ENCODE data around the gene LMX1A.

LMX1A gene

DNA sequence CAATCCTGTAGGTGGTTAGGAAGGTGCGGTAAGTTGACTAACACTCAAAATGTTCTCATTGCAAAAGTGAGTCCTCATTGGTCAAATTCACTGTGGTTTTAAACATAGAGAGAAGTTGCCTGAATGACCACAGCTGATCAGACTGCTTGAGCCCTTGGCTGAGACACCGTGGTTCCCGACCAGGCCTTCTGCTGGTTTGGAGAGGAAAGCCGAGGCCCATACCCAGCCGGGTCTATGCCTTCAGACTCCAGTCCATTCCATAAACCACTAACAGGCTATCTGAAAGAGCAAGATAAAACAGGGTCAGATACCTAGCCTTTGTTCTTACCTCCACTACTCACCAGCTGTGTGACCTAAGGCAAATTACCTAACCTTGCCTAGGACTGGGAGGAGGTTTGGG, 133.9 kb downstream of the LMX1A start:
- DNase-seq (ENCODE audit: low read depth in 2 of 2), result no peak

DNA sequence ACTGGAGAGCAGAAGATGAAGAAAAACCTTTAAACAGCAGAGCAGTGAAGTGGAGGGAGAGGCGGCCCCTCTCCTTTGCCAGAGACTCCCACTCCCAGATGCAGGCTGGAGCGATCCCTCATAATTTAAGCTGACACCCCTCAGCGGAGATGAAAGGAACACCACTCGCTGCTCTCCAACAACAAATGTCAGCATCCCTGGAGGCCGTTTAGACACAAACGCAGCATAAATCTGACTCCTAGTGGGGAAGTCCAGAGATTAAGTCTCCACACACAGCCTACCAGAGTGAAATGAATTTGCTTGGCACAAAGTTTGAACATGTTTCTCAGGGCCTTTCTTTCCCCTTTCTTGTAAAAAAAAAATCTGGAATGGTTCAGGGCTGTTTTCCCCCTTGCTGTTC, 137.8 kb downstream of the LMX1A start:
- DNase-seq (ENCODE audit: low read depth in 2 of 2), result no peak

DNA sequence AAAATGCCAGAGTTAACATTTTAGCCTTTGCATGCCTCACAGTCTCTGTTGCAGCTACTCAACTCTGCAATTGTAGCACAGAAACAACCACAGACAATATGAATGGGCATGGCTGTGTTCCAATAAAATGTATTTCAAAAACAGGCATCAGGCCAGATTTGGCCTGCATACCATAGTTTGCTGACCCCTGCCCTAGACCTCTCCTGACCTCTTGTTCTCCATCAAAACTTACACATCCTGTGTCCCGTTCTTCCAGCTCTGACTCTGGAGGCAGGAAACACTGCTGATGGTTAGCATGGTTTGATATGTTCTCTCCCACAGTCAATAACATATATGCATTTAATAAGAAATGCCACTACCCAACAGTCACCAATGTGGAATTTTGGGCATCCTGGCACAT, 138.6 kb downstream of the LMX1A start:
- DNase-seq (ENCODE audit: low read depth in 2 of 2), result no peak

DNA sequence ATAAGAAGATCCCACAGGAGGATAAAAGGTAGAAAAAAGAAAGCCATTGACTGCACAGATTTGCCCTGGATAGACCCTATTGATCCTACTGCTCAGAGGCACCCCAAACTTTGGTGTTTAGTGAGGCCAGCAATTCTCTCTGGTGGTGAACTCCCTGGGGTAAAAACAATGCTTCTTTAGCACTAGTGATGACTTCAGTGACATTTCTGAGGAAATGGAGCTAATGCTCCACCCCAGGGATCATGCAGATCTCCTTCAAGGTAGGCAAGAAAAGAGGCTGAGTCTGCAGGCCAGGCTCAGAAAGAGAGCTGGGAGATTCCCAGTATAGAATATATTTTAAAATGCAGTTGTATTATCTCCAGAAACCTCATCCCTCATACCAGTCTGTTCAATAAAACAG, 140.3 kb downstream of the LMX1A start:
- no peak for DNase-seq (ENCODE audit: low read depth in 2 of 2)

DNA sequence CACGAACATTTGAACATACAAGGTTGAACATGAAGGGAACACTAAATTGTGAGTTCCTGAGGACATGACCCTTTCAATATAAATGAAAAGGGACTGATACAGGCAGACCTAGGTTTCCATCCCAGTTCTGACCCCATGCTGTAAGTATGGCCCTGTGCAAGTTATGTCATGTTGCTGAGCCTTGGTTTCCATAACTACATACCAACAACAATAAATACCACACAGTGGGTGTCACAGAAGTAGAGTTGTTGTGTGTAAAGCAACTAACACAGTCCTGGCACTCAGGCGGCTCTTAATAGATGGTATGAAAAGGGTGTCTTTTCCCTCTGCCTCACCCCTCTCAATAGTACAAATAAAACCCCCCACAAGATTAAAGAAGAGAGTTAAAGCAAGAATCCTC, 140.8 kb downstream of the LMX1A start:
- no peak for DNase-seq (ENCODE audit: low read depth in 2 of 2)

DNA sequence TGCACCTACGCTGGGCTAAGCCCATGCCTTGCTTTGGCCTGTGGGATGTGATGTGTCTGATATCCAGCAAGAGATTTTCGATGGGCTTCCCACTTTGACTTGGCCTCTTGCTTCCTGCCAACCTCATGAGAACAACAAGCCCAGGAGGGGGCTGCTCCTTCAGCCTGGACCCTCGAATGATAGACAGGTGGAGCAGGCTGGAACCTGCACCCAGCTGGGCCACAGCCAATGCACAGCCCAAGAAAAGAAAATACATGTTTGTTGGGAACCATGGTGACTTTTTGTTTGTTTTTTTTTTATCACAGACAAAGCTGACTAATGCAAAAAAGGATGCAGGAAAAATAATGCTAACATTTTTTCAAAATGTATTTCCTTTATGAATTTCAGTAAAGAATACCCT, 144.3 kb downstream of the LMX1A start:
- DNase-seq (ENCODE audit: low read depth in 2 of 2), result no peak

DNA sequence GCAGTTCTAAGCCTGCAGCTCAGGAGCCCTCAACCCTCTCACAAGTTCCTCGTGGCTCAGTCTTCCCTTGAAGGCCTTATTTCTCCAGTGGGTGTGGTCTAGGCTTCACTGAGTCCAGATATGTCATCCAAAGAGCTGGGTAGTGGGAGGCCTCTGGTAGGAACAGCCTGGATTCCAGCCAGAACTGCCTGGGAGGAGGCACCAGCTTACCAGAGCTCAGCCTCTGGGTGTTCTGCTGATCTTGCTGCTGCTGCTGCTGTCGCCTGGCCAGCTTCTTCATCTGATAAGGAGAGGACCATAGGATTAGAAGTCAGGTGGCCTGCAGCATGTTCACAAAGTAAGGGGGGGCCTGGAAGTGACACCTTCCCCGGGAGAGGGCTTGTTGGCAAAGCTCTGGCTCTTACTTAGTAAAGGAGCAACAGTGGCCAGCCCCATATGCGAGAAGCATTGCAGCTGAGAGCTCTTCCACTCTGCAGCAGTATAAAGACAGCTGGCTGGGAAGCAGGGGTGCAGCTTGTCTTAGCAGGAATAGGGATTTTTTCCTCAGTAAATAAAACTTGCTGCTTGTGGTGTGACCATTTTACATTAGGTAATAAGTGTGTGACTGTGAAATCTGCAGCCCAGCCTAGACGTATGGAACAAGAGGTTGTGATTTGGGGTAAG, 148.5 kb downstream of the LMX1A start:
- no peak for DNase-seq (ENCODE audit: low read depth in 2 of 2)

DNA sequence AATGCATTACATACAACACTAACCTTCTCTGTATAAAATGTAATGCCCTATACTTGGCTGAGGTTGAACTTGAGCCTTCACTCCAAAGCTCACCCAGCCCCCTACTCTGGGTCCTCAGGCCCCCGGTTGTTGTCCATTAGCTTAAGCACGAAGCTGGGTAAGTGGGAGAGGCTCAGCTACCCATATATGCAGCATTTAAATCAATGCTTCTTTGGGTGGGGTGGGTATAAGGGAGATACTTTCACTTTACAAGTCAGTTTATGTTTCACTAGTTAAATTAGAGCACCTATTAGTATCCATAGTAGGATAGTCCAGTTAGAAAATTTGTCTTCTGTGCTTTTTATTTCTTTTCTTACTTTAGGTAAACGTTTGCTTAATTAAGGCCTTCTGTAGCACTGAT, 151.4 kb downstream of the LMX1A start:
- DNase-seq (ENCODE audit: low read depth in 2 of 2), result no peak

DNA sequence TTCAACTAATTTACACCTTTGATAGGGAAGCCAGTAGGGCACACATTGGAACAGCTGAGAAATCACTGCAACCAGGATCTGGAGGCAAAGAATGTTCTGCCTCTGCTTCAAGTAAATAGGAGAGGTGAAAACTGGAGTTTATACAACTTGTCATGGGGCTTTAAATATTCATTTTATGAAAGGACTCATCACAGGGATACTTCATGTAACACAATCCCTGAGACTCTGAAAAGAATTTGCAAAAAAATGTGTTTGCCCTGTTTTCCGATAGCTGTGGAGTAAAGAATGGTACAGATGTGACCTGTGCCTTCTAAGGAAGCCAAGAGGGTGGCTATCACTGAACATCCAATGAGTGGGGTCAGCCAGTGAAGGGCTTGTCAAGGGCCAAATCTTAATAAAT, 152.0 kb downstream of the LMX1A start:
- DNase-seq (ENCODE audit: low read depth in 2 of 2), result no peak

DNA sequence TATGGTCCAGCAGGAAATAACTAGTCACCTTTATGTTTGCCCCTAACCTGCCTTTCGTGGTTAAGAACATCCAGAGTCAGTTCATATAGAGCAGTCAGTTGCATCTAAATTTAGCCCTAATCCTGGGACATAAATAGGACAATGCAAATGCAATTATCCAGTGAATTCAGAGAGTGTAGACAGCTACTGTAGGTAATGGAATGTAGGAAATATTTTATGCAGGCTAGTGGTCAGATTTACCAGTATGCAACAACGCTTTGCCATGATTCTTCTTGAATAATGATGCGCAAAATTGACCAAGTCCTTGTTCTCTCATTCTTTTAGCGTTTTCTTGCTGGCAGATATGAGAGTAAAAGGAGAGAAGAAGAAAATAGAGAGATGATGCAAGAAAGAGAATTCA, 165.4 kb downstream of the LMX1A start:
- DNase-seq (ENCODE audit: low read depth in 2 of 2), result no peak

DNA sequence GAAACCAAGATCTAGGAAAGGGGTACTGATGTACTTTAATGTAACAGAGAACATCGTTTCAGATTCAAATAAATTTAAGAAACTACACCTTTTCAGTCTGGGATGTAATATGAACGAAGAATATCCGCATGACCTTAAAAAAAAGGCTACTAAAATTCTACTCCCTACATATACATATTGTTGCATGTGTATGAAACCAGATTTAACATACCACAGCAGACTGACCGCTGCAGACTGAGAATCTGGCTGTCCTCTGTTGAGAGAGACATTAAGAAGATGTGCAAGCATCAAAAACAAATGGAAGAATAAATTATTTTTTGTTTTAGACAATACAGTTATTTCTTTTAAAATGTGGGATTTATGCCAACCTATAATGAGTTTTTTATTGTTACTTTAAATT, 166.6 kb downstream of the LMX1A start:
- DNase-seq (ENCODE audit: low read depth in 2 of 2), result no peak

DNA sequence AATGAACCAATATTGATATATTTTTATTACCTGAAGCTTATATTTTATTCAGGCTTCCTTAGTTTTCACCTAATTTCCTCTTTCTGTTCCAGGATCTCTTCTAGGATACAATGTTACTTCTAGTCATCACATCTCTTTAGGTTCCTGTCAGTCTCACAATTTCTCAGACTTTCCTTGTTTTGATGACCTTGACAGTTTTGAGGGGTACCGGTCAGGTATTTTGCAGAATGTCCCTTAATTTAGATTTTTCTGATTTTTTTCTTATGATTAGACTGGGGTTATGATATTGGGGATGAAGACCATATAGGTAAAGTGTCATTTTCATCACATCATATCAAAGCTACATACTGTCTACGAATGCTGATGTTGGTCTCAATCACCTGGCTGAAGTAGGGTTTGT, 167.5 kb downstream of the LMX1A start:
- no peak for DNase-seq (ENCODE audit: low read depth in 2 of 2)

DNA sequence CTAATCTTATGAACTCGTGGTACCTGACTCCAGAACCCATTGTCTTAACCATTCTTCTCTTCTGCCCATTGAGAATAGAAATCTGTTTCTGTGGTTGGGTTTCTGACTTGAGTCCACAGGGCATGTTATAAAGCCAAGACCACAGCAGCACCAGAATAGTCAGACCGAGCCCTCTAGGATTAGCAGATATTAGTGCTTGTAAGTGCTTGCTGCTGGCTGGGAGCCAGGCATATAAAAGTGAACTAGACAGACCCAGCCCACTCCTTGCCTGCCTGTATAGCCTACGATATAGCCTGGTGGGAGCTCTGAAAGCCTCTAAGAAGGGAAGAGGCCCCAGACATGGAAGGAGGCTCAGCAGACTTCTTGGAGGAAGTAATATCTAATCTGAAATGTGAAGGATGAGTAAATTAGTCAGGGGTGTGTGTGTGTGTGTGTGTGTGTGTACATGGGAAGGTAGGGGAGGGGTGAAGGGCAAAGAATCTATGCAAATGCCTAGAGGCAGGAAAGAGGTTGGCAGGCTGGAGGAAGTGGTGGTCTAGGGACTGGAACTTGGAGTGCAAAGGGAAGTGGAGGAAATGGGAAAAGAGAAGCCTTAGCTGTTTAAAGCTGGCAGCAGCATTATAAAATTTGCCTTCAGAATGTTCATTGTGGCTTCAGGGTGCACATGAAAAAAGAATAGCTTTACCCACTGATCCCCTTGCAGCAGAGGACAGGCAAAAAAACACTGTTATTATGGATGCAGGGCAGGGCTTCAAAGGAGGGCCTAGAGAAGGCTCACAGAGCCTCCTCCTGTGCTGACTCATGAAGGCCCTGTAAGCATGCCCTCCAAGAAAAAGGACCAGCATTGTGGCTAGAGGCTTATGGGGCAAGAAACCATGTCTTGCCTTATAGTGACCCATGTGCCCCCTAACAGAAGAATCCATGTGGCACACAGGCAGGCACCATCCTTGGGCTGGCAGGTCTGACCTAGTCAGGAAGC, 169.2 kb downstream of the LMX1A start:
- no peak for DNase-seq (ENCODE audit: low read depth in 2 of 2)

DNA sequence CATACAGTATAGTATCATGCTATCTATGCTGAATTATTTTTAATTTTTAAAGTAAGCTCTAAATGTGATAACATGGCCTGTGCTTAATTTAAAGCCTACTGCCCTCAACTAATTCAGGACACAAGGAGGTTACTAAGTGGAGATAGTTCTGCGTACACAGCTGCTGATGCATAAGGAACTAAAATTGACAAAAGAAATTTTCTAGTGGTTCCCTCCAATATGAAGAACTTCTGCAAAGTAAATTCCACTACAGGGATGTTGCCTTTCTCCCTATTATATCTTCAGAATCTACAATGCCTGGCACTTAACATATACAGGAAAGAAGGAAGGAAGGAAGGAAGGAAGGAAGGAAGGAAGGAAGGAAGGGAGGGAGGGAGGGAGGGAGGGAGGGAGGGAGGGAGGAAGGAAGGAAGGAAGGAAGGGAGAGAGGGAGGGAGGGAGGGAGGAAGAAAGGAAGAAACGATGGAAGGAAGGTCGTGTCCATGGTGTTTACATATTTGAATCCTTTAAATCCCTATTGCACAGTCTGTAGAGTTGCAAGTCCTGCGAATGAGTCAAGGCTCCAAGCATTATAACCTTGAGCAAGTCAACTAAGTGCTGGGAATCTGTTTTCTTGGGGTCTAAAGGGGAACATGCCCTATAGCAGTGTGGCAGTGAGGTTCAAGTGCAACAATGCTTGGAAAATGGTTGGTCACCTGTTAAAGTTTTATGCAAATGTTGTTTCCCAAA, 171.2 kb downstream of the LMX1A start:
- no peak for DNase-seq (ENCODE audit: low read depth in 2 of 2)

DNA sequence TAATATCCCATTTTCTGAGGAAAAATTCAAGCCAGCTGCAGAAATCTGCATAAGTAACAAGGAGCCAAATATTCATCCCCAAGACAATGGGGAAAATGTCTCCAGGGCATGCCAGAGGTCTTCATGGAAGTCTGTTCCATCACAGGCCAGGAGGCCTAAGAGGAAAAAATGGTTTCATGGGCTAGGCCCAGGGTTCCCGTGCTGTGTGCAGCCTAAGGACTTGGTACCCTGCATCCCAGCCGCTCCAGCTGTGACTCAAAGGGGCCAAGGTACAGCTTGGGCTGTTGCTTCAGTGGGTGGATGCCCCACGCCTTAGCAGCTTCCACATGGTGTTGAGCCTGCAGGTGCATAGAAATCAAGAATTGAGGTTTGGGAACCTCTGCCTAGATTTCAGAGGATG, 173.5 kb downstream of the LMX1A start:
- no peak for DNase-seq (ENCODE audit: low read depth in 2 of 2)

DNA sequence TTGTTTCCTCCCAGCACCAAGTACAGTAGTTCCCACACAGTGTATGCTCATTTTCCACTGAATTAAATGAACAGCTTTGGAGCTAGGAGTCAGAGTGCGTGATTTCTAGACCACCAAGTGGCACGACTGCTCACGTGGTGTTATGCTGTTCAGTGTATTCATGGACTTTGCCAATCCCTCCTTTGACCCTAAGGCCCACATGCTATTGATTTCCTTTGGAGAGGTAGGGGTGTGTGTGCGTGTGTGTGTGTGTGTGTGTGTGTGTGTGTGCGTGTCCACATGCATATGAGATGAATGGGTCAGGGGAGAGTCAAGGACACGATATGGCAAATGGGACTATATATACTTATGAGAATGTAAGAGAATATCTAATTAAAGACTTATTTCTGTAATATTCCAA, 177.2 kb downstream of the LMX1A start:
- no peak for DNase-seq (ENCODE audit: low read depth in 2 of 2)

DNA sequence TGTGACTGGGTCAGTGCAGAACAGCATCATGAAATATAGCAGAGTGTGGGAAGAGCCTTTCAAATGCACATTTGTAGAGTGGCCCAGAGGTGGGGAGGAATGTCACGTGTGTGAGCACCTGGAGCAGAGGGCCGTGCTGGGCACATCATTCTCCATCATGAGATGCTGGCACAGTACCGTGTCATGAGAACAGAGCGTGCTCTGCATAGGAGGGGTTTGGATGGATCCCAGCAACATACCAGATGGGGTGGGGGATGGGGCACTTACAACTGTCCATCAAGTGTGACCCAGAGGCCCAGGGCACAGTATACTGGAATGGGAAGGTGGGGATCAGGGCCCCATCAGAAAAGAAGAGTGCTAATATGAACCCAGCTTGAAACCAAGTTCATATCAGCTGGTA, 182.0 kb downstream of the LMX1A start:
- DNase-seq (ENCODE audit: low read depth in 2 of 2), result no peak

DNA sequence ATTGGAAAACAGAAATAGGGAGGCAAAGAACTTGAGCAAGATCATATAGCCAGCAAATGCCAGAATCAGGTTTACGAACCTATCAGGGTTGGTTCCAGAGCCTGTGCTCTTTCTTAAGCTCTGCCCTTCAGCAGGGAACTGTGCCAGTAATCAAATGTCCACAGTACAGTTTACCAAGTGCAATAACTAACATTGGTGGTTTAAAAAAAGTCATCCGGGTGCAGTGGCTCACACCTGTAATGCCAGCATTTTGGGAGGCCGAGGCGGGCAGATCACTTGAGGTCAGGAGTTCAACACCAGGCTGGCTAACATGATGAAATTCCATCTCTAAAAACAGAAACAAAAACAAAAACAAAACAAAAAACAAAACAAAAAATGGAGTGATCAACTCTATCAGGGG, 182.7 kb downstream of the LMX1A start:
- no peak for DNase-seq (ENCODE audit: low read depth in 2 of 2)

DNA sequence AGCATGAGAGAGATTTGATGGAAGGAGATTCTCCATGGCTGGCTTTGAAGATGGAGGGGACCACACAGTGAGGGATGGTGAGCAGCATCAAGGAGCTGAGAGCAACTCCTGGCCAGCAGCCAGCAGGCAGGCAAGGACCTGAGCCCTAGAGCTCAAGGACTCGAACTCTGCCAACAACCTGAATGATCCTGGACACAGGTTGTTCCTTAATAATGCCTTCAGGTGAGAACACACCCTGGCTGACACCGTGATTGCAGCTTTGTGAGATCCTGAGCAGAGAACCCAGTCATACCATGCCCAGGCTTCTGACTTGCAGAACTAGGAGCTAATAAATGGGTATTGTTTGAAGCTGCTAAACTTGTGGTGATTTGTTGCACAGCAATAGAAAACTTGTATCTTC, 183.1 kb downstream of the LMX1A start:
- DNase-seq (ENCODE audit: low read depth in 2 of 2), result no peak

DNA sequence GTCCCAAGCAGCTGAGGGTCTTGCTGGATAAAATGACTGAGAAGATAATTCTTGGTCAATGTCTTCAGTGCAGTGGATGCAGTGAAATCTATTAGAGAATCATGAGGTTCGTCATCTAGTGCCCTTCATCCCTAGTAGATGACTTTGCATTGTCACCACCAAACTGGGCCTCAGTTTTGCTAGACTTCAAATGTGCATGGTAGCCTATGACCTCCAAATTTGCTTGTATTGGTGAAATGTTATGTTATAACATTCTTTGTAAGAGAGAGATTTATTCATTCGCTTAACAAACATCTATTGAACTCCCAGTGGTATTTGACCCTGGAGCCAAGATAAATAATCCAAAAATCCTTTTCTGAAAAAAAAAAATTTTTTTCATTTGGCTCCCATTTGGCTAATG, 183.8 kb downstream of the LMX1A start:
- DNase-seq (ENCODE audit: low read depth in 2 of 2), result no peak

DNA sequence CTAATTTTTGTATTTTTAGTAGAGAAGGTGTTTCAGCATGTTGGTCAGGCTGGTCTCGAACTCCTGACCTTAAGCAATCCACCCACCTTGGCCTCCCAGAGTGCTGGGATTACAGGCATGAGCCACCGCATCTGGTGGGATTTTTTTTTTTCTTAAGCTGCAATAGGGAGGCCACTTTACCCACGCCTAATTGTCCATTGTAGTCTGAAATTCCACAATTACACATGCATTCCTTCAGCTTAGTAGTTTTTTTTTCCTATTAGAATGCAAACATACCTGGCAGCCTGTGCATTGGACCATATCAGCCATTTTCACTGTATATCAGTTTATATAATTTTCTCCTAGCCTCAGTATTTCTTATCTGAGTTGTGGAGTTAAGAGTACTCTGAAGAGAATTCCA, 186.8 kb downstream of the LMX1A start:
- no peak for DNase-seq (ENCODE audit: low read depth in 2 of 2)

DNA sequence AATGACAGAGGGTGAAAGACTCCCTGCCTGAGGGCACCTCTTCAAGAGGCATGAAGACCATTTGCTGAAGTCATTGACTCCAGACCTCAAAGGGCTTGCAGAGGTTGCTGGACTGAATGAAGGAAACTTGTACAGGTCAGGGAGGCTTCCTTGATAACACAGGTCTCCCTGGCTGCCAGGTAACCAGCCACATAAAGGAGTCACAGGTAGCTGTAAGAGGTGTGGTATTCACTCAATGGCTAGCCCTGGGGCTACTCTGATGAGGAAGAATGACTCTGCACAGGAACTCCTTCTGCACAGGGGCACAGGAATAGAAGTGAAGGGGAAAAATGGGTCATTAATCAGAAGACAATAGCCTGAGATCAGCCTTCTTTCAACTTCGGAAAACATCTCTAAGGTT, 187.5 kb downstream of the LMX1A start:
- DNase-seq (ENCODE audit: low read depth in 2 of 2), result no peak

DNA sequence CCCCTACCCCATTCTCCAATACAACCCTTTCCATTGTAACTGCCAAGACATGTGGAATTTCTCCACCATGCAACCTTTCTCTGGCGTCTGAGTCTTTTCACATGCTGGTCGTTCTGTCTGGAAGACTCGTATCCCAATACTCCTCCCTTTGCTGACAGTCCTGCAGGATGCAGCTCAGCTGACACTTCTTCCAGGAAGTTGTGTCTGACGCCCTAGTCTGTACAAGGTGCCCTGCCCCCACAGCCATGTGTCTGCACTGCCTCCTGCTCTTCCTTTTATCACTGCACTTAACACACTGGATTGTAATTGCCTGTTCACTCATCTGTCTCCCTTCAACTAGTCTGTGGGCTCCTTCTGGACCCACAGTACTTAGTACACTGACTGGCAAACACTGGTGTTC, 188.0 kb downstream of the LMX1A start:
- DNase-seq (ENCODE audit: low read depth in 2 of 2), result no peak

Measured in stimulated activated CD4-positive, alpha-beta T cell treated with anti-CD3 and anti-CD28 coated beads, Interleukin-1b, Interleukin-23, amount 100 ng/mL, for 1 hour (primary cell).